Measurements from ENCODE around the gene ADAMTS2. TPM values are rescaled to one million over a fixed set of nuclear protein-coding genes. Genes with fewer than 3 reads are reported as not detected.

The ADAMTS2 gene
- total RNA-seq, 1 experiment from 2014 or later: not detected

DNA sequence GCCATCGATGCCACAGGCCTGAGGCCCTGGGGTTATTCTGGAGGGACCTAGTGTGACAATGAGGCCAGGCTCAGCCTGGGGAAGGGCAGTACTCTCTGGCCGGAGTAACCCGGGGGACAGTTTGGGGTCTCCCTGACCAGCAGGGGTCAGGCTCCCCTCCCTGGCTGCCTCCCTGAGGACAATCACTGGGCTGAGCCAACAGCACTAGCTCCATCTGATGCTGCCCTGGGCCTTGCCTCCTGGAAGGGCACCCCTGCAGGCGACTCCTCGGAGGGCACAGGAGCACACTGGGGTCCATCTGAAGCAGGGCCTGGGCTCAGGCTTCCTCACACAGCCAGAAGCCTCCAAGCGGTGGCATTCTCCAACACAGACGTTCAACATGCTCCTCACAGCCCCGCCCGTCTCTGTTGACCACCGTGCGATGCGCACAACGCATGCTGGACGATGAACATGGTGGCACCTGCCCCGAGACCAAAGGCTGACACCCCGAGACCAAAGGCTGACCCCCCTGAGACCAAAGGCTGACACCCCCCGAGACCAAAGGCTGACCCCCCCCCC is 68.3 kb downstream of the ADAMTS2 start:
- Mint-ChIP-seq H3K36me3 (ENCODE audit: insufficient read depth, unreplicated experiment) (no peaks in the 10 kb centered on the region), H3K27me3 (ENCODE audit: unreplicated experiment) (no peaks in the 10 kb centered on the region), H3K27ac (ENCODE audit: unreplicated experiment) (no peak overlapping the region), H3K9me3 (ENCODE audit: low read depth, unreplicated experiment) (peaks cover 10% of the 10 kb centered on the region), H3K4me1 (ENCODE audit: low read depth, unreplicated experiment) (no peaks in the 10 kb centered on the region), H3K4me3 (ENCODE audit: low read depth, unreplicated experiment) (no peak overlapping the region)
- CTCF ChIA-PET: no interaction called here
- TF ChIP-seq, protein P1, sequence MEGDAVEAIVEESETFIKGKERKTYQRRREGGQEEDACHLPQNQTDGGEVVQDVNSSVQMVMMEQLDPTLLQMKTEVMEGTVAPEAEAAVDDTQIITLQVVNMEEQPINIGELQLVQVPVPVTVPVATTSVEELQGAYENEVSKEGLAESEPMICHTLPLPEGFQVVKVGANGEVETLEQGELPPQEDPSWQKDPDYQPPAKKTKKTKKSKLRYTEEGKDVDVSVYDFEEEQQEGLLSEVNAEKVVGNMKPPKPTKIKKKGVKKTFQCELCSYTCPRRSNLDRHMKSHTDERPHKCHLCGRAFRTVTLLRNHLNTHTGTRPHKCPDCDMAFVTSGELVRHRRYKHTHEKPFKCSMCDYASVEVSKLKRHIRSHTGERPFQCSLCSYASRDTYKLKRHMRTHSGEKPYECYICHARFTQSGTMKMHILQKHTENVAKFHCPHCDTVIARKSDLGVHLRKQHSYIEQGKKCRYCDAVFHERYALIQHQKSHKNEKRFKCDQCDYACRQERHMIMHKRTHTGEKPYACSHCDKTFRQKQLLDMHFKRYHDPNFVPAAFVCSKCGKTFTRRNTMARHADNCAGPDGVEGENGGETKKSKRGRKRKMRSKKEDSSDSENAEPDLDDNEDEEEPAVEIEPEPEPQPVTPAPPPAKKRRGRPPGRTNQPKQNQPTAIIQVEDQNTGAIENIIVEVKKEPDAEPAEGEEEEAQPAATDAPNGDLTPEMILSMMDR (IDR thresholded peaks at IDR 0.05; ENCODE audit: unreplicated experiment): no peak
- DNase-seq: no peak
- no TSS peak for BruUV-seq (replicated peaks)
- intact Hi-C loops (cut with micrococcal nuclease; ENCODE audit: unreplicated experiment): no loop called here

GRCh38 chr5:179275941-179276837 is 69.1 kb downstream of the ADAMTS2 start:
- no peak for DNase-seq
- no peak overlapping the region for H3K4me3 Mint-ChIP-seq (ENCODE audit: low read depth, unreplicated experiment)
- no peak overlapping the region for H3K27ac Mint-ChIP-seq (ENCODE audit: unreplicated experiment)
- no TSS peak for BruUV-seq (replicated peaks)
- TF ChIP-seq, protein P1 (IDR thresholded peaks at IDR 0.05; ENCODE audit: unreplicated experiment): no peak
- CTCF ChIA-PET: no interaction called here
- no peaks in the 10 kb centered on the region for H3K36me3 Mint-ChIP-seq (ENCODE audit: insufficient read depth, unreplicated experiment)
- intact Hi-C loops (cut with micrococcal nuclease; ENCODE audit: unreplicated experiment): no loop called here
- H3K27me3 Mint-ChIP-seq (ENCODE audit: unreplicated experiment): no peaks in the 10 kb centered on the region
- H3K4me1 Mint-ChIP-seq (ENCODE audit: low read depth, unreplicated experiment): no peaks in the 10 kb centered on the region
- peaks cover 10% of the 10 kb centered on the region for H3K9me3 Mint-ChIP-seq (ENCODE audit: low read depth, unreplicated experiment)

DNA sequence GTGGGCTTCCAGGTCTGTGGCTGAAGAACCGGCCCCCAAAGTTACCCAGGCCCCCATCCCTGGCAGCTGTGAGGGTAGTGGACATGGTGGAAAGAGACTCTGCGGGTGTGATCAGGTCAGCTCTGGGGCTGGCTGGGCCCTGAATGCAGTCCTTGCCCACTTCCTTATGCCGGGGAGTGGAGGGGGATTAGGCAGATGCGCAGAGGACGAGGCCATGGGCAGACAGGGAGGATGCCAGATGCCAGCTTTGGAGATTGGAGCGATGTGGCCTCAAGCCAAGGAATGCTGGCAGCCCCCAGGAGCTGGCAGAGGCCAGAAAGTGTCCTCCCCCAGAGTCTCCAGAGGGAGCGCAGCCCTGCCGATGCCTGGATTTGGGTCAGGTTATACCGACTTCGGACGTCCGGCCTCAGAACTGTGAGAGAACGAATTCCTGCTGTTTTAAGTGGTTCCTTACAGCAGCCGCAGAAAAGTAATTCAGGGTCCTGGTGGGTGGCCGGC is 69.8 kb downstream of the ADAMTS2 start:
- H3K36me3 Mint-ChIP-seq (ENCODE audit: insufficient read depth, unreplicated experiment): no peaks in the 10 kb centered on the region
- TF ChIP-seq, protein P1 (IDR thresholded peaks at IDR 0.05; ENCODE audit: unreplicated experiment): no peak
- H3K27me3 Mint-ChIP-seq (ENCODE audit: unreplicated experiment): no peaks in the 10 kb centered on the region
- no TSS peak for BruUV-seq (replicated peaks)
- H3K4me1 Mint-ChIP-seq (ENCODE audit: low read depth, unreplicated experiment): no peaks in the 10 kb centered on the region
- peaks cover 8% of the 10 kb centered on the region for H3K9me3 Mint-ChIP-seq (ENCODE audit: low read depth, unreplicated experiment)
- no peak for DNase-seq
- intact Hi-C loops (cut with micrococcal nuclease; ENCODE audit: unreplicated experiment): no loop called here
- no peak overlapping the region for H3K4me3 Mint-ChIP-seq (ENCODE audit: low read depth, unreplicated experiment)
- H3K27ac Mint-ChIP-seq (ENCODE audit: unreplicated experiment): no peak overlapping the region
- CTCF ChIA-PET: no interaction called here

- CTCF ChIA-PET: interaction anchor here (0.7 kb wide), 2 partner anchors 816 to 1025 kb away, joined by 3 to 4 read pairs; no protein-coding TSS in a partner anchor
- no TSS peak for BruUV-seq (replicated peaks)
- H3K4me1 Mint-ChIP-seq (ENCODE audit: low read depth, unreplicated experiment): no peaks in the 10 kb centered on the region
- no peaks in the 10 kb centered on the region for H3K36me3 Mint-ChIP-seq (ENCODE audit: insufficient read depth, unreplicated experiment)
- intact Hi-C loops (cut with micrococcal nuclease; ENCODE audit: unreplicated experiment): no loop called here
- H3K9me3 Mint-ChIP-seq (ENCODE audit: low read depth, unreplicated experiment): peaks cover 7% of the 10 kb centered on the region
- no peaks in the 10 kb centered on the region for H3K27me3 Mint-ChIP-seq (ENCODE audit: unreplicated experiment)
- DNase-seq: no peak
- no peak overlapping the region for H3K27ac Mint-ChIP-seq (ENCODE audit: unreplicated experiment)
- TF ChIP-seq, protein P1 (IDR thresholded peaks at IDR 0.05; ENCODE audit: unreplicated experiment): no peak
- H3K4me3 Mint-ChIP-seq (ENCODE audit: low read depth, unreplicated experiment): no peak overlapping the region
These were observed 70.6 kb downstream of the ADAMTS2 start for GRCh38 chr5:179274321-179275315.
